ENCODE data around the gene PCDHB9. TPM values are rescaled to one million over a fixed set of nuclear protein-coding genes. Genes with fewer than 3 reads are reported as not detected.
A peak's percentile ranks its signal among the peaks of the same experiment; 100 is the strongest.
"Not testable (repeated sequence)": the region's sequence is repeated elsewhere in the genome, so short reads cannot be mapped to it uniquely, and the experiment has no call there.

The PCDHB9 gene
- total RNA-seq, 1 donor from 2014 or later, result 1.2 TPM

- TF ChIP-seq, protein P1, sequence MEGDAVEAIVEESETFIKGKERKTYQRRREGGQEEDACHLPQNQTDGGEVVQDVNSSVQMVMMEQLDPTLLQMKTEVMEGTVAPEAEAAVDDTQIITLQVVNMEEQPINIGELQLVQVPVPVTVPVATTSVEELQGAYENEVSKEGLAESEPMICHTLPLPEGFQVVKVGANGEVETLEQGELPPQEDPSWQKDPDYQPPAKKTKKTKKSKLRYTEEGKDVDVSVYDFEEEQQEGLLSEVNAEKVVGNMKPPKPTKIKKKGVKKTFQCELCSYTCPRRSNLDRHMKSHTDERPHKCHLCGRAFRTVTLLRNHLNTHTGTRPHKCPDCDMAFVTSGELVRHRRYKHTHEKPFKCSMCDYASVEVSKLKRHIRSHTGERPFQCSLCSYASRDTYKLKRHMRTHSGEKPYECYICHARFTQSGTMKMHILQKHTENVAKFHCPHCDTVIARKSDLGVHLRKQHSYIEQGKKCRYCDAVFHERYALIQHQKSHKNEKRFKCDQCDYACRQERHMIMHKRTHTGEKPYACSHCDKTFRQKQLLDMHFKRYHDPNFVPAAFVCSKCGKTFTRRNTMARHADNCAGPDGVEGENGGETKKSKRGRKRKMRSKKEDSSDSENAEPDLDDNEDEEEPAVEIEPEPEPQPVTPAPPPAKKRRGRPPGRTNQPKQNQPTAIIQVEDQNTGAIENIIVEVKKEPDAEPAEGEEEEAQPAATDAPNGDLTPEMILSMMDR (IDR thresholded peaks at IDR 0.05; ENCODE audit: borderline replicate concordance), result peak; percentile 53
- Histone ChIP-seq H3K9me3 (replicated peaks) (peaks cover 95% of the 10 kb centered on the region), H3K27me3 (ENCODE audit: low read depth) (peaks cover 55% of the 10 kb centered on the region), H3K36me3 (peaks cover 3% of the 10 kb centered on the region), H3K4me3 (peak within 1 kb of the TSS; percentile 46), H3K4me1 (no peaks in the 10 kb centered on the region), H3K27ac (replicated peaks) (no peak within 1 kb of the TSS)
- intact Hi-C loops (cut with micrococcal nuclease), result no loop called here
- DNase-seq, result no peak
Observed at GRCh38 chr5:141208478-141208877, 21.5 kb downstream of the PCDHB9 start, which contains the start of gene PCDHB12. Gene PCDHB12, plus strand, starts transcription at chr5:141208719. Its CDS starts 189 bp downstream, at chr5:141208908.

DNA sequence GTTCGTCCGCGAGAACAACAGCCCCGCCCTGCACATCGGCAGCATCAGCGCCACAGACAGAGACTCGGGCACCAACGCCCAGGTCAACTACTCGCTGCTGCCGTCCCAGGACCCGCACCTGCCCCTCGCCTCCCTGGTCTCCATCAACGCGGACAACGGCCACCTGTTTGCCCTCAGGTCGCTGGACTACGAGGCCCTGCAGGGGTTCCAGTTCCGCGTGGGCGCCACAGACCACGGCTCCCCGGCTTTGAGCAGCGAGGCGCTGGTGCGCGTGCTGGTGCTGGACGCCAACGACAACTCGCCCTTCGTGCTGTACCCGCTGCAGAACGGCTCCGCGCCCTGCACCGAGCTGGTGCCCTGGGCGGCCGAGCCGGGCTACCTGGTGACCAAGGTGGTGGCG is 23.3 kb downstream of the PCDHB9 start:
- H3K27ac ChIP-seq (replicated peaks); intact Hi-C loops (cut with micrococcal nuclease); H3K4me1 ChIP-seq; H3K4me3 ChIP-seq; DNase-seq; H3K36me3 ChIP-seq: not testable (repeated sequence)
- H3K27me3 ChIP-seq (ENCODE audit: low read depth), result peaks cover 46% of the 10 kb centered on the region
- peaks cover 92% of the 10 kb centered on the region for H3K9me3 ChIP-seq (replicated peaks)

- intact Hi-C loops (cut with micrococcal nuclease); DNase-seq; H3K36me3 ChIP-seq; H3K4me1 ChIP-seq; H3K4me3 ChIP-seq; H3K27ac ChIP-seq (replicated peaks): not testable (repeated sequence)
- Histone ChIP-seq H3K27me3 (ENCODE audit: low read depth) (peaks cover 46% of the 10 kb centered on the region), H3K9me3 (replicated peaks) (peaks cover 91% of the 10 kb centered on the region)
Observed at GRCh38 chr5:141210849-141211248, 23.9 kb downstream of the PCDHB9 start.

- TF ChIP-seq, protein P1 (IDR thresholded peaks at IDR 0.05; ENCODE audit: borderline replicate concordance), result peak; percentile 61
- H3K9me3 ChIP-seq (replicated peaks), result peaks cover 92% of the 10 kb centered on the region
- DNase-seq, result peak; percentile 71
- H3K27ac ChIP-seq (replicated peaks), result peak within 1 kb of the TSS; percentile 31
- H3K4me1 ChIP-seq; intact Hi-C loops (cut with micrococcal nuclease): not testable (repeated sequence)
- H3K36me3 ChIP-seq, result peaks cover 21% of the 10 kb centered on the region
- peak within 1 kb of the TSS; percentile 56 for H3K4me3 ChIP-seq
- peaks cover 30% of the 10 kb centered on the region for H3K27me3 ChIP-seq (ENCODE audit: low read depth)
Observed at GRCh38 chr5:141213656-141214339, 26.8 kb downstream of the PCDHB9 start, which contains the start of gene PCDHB13. Gene PCDHB13, plus strand, starts transcription at chr5:141213919. Its CDS starts 205 bp downstream, at chr5:141214124.

DNA sequence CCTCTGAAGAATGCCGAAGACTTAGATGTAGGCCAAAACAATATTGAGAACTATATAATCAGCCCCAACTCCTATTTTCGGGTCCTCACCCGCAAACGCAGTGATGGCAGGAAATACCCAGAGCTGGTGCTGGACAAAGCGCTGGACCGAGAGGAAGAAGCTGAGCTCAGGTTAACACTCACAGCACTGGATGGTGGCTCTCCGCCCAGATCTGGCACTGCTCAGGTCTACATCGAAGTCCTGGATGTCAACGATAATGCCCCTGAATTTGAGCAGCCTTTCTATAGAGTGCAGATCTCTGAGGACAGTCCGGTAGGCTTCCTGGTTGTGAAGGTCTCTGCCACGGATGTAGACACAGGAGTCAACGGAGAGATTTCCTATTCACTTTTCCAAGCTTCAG is 27.6 kb downstream of the PCDHB9 start:
- peak overlapping the region; percentile 37 for H3K4me3 ChIP-seq
- H3K27me3 ChIP-seq (ENCODE audit: low read depth), result peaks cover 22% of the 10 kb centered on the region
- H3K4me1 ChIP-seq; intact Hi-C loops (cut with micrococcal nuclease); DNase-seq; H3K27ac ChIP-seq (replicated peaks): not testable (repeated sequence)
- H3K36me3 ChIP-seq, result peaks cover 28% of the 10 kb centered on the region
- H3K9me3 ChIP-seq (replicated peaks), result peaks cover 92% of the 10 kb centered on the region

DNA sequence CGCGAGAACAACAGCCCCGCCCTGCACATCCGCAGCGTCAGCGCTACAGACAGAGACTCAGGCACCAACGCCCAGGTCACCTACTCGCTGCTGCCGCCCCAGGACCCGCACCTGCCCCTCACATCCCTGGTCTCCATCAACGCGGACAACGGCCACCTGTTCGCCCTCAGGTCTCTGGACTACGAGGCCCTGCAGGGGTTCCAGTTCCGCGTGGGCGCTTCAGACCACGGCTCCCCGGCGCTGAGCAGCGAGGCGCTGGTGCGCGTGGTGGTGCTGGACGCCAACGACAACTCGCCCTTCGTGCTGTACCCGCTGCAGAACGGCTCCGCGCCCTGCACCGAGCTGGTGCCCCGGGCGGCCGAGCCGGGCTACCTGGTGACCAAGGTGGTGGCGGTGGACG is 28.5 kb downstream of the PCDHB9 start:
- H3K9me3 ChIP-seq (replicated peaks), result peaks cover 92% of the 10 kb centered on the region
- H3K27me3 ChIP-seq (ENCODE audit: low read depth), result peaks cover 13% of the 10 kb centered on the region
- H3K27ac ChIP-seq (replicated peaks); H3K4me1 ChIP-seq; H3K4me3 ChIP-seq; DNase-seq; intact Hi-C loops (cut with micrococcal nuclease): not testable (repeated sequence)
- H3K36me3 ChIP-seq, result peaks cover 35% of the 10 kb centered on the region

GRCh38 chr5:141216035-141216434 is 29.1 kb downstream of the PCDHB9 start:
- Histone ChIP-seq H3K9me3 (replicated peaks) (peaks cover 94% of the 10 kb centered on the region), H3K36me3 (peaks cover 40% of the 10 kb centered on the region)
- H3K4me1 ChIP-seq; H3K27me3 ChIP-seq (ENCODE audit: low read depth); H3K27ac ChIP-seq (replicated peaks); H3K4me3 ChIP-seq; DNase-seq; intact Hi-C loops (cut with micrococcal nuclease): not testable (repeated sequence)

DNA sequence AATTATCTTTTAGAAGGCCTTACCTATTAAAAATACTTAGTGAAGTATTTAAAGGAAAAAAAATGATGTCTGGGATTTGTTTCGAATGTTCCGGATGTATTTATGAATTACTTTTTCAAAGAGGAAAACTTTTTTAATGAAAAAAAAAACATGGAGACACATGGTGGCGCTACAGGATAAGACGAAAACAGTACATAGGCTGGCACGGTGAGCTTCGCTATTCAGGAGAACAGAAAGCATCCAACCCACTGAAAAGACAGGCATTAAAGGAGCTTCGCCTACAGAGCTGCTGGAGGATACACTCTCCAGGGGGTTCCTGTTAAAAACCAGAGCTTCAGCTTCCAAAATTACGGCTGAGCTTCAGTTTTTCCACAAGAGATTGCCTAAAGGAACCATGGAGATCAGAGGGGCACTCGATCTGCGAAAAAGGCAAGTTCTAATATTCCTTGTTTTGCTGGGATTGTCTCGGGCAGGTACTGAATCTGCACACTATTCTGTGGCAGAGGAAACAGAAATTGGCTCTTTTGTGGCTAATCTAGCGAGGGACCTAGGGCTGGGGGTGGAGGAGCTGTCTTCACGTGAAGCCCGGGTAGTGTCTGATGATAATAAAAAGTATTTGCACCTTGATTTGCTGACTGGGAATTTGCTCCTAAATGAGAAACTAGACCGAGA is 36.3 kb downstream of the PCDHB9 start, which contains the start of gene PCDHB14:
TSS of gene PCDHB14 (plus strand) at position 232 of the 672 bp plus-strand sequence. CDS start at position 395, 163 bp downstream.
- Histone ChIP-seq H3K9me3 (replicated peaks) (peaks cover 99% of the 10 kb centered on the region), H3K4me1 (no peaks in the 10 kb centered on the region), H3K4me3 (peak within 1 kb of the TSS; percentile 47), H3K27me3 (ENCODE audit: low read depth) (no peaks in the 10 kb centered on the region), H3K27ac (replicated peaks) (no peak within 1 kb of the TSS), H3K36me3 (peaks cover 38% of the 10 kb centered on the region)
- TF ChIP-seq, protein P1 (IDR thresholded peaks at IDR 0.05; ENCODE audit: borderline replicate concordance), result no peak
- no peak for DNase-seq
- intact Hi-C loops (cut with micrococcal nuclease), result no loop called here

DNA sequence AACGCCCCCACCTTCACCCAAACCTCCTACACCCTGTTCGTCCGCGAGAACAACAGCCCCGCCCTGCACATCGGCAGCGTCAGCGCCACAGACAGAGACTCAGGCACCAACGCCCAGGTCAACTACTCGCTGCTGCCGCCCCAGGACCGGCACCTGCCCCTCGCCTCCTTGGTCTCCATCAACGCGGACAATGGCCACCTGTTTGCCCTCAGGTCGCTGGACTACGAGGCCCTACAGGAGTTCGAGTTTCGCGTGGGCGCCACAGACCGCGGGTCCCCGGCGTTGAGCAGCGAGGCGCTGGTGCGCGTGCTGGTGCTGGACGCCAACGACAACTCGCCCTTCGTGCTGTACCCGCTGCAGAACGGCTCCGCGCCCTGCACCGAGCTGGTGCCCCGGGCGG is 37.9 kb downstream of the PCDHB9 start:
- H3K4me1 ChIP-seq; H3K4me3 ChIP-seq; H3K27me3 ChIP-seq (ENCODE audit: low read depth); H3K27ac ChIP-seq (replicated peaks); intact Hi-C loops (cut with micrococcal nuclease); DNase-seq: not testable (repeated sequence)
- Histone ChIP-seq H3K36me3 (peaks cover 25% of the 10 kb centered on the region), H3K9me3 (replicated peaks) (peaks cover 95% of the 10 kb centered on the region)

GRCh38 chr5:141225421-141225820 is 38.5 kb downstream of the PCDHB9 start:
- intact Hi-C loops (cut with micrococcal nuclease); H3K4me3 ChIP-seq; DNase-seq; H3K27ac ChIP-seq (replicated peaks); H3K27me3 ChIP-seq (ENCODE audit: low read depth); H3K4me1 ChIP-seq: not testable (repeated sequence)
- Histone ChIP-seq H3K9me3 (replicated peaks) (peaks cover 94% of the 10 kb centered on the region), H3K36me3 (peaks cover 20% of the 10 kb centered on the region)
